GM18907 (cell line): ENCODE measurements around the gene PDCD1.
"Not testable (repeated sequence)": the region's sequence is repeated elsewhere in the genome, so short reads cannot be mapped to it uniquely, and the experiment has no call there.

Experiments used
- ATAC-seq: cut with Tn5 transposase; IDR thresholded peaks from one replicate; pipeline ENCODE4 v1.9.1; 2021; ENCODE audit warnings: mild to moderate bottlenecking, moderate library complexity; ENCODE audit not compliant: unreplicated experiment

PDCD1 gene

DNA sequence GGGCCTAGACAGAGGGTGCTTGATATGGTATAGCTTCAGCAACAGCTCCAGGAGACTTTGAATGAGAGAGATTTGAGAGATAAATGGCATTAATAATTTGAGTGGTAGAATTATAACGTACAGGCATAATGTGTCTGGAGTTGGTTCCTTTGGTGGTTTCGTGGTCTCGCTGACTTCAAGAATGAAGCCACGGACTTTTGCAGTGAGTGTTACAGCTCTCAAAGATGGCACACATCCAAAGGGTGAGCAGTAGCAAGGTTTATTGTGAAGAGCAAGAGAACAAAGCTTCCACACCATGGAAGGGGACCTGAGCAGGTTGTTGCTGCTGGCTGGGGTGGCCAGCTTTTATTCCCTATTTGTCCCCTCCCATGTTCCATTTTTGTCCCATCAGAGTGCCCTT, 23.1 kb downstream of the PDCD1 start:
- ATAC-seq, result no peak

- ATAC-seq, result no peak
Measured at GRCh38 chr2:241834527-241835210, 24.0 kb downstream of the PDCD1 start.

GRCh38 chr2:241833756-241834526, 24.8 kb downstream of the PDCD1 start:
- ATAC-seq, result not testable (repeated sequence)

DNA sequence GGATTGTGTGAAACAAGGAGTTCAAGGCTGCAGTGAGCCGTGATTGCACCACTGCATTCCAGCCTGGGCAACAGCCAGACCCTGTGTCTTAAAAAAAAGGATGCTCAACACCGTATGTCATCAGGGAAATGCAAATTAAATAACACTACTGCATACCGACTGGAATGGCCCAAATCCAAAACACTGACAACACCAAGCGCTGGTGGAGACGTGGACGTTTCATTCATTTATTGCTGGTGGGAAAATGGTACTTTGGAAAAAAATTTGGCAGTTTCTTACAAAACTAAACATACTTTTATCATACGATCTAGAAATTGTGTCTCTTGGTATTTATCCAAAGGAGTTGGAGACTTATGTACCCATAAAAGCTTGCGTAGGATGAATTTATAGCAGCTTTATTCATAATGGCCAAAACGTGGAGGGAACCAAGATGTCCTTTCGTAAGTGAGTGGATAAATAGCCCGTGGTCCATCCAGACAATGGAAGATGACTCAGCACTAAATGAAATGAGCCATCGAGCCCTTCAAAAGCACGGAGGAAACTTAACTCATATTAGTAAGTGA, 25.5 kb downstream of the PDCD1 start:
- no peak for ATAC-seq

DNA sequence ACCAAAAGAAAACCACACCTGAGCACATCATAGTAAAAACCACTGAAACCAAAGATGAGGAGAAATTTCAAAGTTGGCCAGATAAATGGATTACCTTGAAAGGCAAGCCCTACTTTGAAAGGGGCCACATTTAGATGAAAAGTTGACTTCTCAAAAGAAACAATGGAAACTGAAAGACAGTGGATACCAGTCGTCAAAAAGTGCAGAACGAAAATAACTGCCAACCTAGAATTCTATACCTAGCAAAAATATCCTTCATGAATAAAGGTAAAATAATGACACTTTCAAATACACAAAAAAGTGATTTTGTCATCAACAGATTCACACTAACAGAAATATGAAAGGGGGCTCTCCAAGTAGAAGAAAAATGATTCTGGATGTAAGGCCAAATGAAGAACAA, 31.3 kb downstream of the PDCD1 start:
- no peak for ATAC-seq

- ATAC-seq, result not testable (repeated sequence)
Measured at GRCh38 chr2:241823531-241824437, 34.9 kb downstream of the PDCD1 start.

DNA sequence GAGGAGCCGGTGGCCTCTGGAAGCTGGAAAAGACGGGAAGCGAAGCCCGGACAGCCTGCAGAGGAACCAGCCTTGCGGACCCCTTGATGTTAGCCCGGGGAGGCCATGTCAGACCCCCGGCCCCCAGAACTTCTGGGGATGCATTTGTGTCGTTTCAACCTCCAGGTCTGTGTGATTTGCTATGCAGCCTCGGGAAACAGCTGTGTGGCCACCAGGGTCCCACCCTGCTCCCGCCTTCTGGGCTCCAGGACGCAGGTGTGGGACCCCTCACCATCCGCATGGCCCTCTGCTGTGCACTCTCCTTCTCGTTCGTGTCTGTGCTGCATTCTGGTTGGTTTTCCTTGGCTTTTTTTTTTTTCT, 36.5 kb downstream of the PDCD1 start:
- ATAC-seq, result no peak

- ATAC-seq, result no peak
Measured at GRCh38 chr2:241821460-241822263, 37.0 kb downstream of the PDCD1 start.

DNA sequence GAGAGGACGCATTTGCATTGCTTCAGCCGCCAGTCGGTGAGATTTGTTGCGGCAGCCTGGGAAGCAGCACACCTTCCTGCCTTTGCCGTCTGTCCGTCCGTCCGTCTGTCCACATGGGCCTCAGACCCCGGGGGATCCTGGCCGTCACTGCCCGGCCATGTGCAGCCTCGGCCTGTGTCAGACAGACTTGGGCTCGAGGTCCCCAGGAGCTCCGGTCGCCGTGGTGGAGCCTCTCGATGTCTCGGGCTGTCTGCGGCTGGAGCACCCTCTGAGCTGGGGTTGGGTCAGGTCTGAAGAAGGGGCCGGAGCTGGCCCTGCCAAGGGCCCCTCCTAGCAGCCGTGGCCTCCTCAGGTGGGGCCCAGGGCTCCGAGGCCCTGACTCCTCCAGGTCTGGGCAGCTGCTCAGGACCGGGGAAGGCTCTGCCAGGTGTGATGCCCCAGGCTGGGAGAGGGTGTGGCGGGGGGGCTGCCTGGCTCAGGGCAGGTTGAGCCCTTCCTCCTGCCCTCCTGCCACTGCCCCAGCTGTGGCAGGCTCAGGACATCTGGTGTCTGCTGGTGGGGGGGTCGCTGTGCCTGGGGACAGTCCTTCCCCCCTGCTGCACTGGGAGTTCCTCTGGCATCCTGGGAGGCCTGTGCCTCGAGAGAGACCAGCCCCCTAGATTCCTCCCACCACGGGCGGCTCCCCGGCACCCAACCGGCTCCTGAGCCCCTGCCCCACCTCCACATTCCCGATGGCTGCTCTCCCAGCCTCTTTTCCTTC, 37.9 kb downstream of the PDCD1 start:
- no peak for ATAC-seq

DNA sequence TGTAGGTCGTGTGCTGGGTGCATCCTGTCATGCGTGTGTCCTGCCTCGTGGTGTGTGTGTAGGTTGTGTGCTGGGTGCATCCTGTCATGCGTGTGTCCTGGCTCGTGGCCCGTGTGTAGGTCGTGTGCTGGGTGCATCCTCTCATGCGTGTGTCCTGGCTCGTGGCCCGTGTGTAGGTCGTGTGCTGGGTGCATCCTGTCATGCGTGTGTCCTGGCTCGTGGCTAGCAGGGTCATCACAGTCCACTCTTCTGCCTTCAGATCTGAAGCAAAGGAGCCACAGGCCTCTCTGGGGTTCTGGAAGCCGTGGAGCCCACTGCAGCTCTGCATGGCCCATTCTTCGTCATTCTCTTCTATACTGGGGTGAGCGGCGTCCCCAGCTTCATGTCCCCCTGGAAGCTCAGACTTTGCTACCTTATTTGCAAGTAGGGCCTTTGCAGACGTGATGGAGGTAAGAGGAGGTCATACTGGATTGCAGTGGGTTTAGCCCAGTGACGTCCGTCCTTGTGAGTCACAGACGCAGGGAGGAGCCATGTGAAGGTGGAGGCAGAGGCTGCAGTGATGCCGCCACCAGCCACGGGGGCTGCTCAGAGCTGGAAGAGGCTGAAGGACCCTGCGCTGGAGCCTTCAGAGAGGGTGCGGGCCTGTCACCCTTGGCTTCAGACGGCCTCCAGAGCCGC, 38.6 kb downstream of the PDCD1 start:
- ATAC-seq, result not testable (repeated sequence)

GRCh38 chr2:241818943-241819270, 39.8 kb downstream of the PDCD1 start:
- ATAC-seq, result no peak

DNA sequence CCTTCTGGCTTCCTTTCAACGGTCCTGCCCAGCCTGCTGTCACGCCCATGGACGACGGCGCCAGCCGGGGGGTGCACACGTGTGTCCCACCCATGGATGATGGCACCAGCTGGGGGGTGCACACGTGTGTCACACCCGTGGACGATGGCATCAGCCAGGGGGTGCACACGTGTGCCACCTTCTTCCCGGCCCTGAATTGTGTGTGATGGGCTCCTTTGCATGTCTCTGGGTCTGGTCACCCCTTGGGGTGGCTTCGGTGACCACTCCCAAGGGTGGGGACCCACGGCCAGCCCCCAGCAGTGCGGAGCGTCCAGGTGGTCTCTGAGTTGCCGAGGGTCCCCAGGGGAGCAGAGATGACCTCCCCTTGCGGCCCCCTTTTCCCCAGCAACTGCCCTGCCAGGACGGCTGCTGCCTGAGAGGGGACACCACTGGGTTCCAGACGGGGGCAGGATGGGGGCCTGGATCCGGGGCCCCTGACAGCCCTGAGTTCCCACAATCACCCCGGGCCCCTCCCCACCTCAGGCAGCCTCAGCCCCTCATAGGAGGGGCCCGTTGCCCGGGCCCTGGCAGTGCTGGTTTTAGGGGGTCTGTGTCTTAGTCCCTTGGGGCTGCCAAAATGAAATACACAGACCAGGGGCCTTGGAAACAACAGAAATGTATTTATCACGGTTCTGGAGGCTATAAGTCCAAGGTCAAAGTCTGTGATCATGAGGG, 40.3 kb downstream of the PDCD1 start:
- no peak for ATAC-seq

DNA sequence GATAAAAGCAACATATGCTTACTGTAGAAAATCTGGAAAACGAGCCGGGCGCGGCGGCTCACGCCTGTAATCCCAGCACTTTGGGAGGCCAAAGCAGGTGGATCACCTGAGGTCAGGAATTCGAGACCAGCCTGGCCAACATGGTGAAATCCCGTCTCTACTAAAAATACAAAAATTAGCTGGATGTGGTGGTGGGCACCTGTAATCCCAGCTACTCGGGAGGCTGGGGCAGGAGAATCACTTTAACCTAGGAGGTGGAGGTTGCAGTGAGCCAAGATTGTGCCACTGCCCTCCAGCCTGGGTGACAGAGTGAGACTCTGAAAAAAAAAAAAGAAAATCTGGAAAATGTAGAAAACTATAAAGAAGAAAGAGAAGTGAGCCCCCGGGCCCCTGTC, 40.9 kb downstream of the PDCD1 start:
- not testable (repeated sequence) for ATAC-seq

- ATAC-seq, result no peak
Measured at GRCh38 chr2:241817126-241817820, 41.4 kb downstream of the PDCD1 start.

GRCh38 chr2:241816431-241817121, 42.1 kb downstream of the PDCD1 start:
- ATAC-seq, result no peak

DNA sequence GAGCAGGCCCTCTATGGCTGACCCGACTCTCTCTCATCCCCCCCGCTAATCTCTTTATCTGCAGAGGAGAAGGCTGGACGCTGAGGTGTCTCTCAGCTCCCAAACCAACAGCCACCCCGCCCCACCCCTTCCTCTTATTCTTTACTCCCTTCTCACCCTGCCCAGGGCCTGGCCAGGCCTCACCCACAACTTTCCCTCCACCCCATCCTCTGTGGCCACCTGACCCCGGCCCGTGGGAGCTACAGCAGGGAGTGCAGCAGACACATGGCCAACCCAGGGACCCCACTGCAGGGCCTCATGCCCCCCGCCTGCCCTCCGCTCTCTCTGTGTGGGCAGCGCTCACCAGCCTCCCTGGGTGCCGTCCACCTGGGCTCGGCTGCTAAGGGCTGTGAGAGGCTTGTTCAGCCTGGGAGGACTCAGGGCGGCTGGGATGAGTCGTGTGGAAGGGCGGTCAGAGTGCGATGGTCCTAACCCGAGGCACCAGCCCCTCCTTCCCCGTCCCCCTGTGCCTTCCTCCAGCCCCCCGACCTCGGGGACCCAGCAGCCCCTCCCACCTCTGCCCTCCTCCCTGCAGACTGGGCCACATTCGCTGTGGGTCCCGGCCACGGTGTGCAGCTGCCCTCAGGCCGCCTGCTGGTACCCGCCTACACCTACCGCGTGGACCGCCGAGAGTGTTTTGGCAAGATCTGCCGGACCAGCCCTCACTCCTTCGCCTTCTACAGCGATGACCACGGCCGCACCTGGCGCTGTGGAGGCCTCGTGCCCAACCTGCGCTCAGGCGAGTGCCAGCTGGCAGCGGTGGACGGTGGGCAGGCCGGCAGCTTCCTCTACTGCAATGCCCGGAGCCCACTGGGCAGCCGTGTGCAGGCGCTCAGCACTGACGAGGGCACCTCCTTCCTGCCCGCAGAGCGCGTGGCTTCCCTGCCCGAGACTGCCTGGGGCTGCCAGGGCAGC, 42.9 kb downstream of the PDCD1 start:
- no peak for ATAC-seq
